HG03060 (cell line): ENCODE data around the gene FYN.

Experiments
- ATAC-seq: cut with Tn5 transposase; IDR thresholded peaks from one replicate; pipeline ENCODE4 v1.9.1; 2021; ENCODE audit warnings: low read depth, moderate number of reproducible peaks; ENCODE audit not compliant: unreplicated experiment

Gene FYN

DNA sequence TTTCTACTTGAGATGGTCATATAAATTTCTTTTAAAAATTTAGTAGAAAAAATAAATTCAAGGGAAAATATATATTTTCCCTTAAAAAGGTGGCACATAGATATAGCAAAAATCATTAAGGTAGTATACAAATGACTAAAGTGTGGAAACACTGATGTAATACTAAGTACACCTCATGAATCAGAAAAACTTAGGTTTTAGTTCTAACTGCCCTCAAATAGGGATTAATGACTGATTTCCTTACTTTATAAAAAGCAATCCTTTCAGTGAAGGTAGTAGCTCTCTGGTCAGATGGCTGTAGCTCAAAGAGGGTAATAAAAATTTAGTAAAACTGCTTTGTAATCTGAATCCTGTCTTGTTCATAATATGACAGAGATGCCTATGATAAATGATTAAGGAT is 63.5 kb downstream of the FYN start:
- no peak for ATAC-seq

DNA sequence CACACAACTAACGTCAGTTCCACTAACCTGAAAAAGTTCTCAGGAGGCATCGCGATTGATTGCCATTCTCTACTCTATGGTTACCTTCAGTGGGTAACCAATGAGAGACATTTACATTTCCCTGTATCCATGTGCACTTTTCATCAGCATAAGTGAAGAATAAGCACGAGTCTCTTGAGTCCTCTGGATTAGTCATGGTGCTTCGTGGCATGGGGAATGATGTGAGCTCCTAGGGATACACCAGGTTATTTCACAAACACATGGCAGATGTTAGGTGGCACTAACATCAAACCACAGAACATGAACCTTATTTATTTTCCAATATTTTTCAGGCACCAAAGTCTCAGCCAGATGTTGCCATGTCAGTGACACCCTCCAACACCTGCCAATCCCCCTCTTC is 64.0 kb downstream of the FYN start:
- ATAC-seq: no peak

DNA sequence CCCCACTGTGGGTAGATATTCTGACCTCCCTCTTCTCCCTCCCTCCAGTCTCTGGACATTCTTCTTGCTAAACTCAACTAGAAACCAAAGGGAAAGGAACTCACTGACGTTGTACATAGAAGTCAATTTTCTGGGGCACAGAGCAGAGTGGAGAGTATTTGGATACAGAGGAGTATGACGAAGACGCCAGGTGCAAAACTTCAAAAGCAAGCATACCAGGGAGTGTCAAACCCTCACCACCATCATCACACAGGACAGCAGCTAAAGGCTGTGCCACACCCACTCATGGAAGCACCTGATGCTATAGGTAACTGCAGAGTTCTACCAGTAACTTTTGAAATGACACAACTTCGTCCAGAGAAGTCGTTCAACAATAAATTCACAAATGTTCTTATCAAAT is 64.8 kb downstream of the FYN start:
- no peak for ATAC-seq

DNA sequence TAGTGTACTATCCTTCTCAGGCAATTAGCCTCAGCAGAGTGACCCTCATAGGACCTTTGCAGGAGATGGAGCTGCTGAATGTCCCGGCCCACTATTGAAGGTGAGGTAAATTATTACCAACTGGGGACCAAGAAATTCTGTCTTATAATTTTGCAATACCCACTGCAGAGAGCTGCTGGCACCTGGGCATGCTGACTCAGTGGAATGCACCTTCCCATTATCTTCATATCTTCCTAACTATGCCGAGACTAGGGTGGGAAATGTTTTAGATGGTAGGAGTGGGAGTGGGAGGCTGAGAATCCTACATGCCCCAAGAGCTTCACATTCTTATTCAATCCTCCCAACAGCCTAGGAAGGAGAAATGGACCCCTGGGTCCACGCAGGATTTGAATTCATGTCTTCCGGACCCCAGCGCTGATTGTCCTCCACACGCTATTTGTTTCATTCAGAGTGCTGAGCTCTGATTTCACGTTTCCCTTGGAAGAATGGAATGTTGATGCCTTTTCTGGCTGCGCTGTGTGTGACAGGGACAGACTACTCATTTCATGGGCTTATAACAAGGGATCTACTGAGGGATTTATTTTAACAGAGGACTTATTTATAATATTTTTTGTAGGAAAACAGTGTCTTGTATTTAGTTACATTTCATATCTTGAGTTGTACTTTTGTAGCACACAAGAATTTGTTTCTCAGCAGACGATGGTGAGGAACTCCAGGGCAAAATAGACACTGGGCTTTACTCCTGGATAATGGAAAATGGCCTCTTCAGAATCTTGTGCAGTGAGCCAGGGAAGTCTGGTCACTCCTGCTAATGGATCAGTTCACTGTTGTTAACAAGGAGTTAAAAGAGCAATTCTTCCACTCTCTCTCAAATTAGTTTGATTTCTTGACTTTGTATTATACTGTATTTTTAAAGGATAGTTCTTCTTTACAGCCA is 66.4 kb downstream of the FYN start:
- ATAC-seq: no peak

DNA sequence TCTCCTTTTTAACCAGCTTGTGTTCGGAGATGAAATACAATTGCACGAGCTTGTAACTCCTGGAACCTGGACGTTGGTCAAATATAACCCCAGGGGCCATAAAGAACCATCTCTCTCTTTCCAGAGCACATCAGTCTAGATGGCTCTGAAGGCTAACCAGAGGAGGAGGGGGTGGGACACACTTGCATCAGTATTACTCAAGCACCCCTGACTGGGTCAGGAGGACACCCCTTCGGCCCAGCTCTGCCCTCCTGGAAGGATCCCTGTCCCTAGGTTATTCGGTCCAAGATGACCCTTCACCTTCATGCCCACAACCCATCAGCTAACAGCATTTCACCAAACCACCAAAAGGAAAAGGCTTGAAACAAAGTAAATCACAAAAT is 67.1 kb downstream of the FYN start:
- no peak for ATAC-seq

DNA sequence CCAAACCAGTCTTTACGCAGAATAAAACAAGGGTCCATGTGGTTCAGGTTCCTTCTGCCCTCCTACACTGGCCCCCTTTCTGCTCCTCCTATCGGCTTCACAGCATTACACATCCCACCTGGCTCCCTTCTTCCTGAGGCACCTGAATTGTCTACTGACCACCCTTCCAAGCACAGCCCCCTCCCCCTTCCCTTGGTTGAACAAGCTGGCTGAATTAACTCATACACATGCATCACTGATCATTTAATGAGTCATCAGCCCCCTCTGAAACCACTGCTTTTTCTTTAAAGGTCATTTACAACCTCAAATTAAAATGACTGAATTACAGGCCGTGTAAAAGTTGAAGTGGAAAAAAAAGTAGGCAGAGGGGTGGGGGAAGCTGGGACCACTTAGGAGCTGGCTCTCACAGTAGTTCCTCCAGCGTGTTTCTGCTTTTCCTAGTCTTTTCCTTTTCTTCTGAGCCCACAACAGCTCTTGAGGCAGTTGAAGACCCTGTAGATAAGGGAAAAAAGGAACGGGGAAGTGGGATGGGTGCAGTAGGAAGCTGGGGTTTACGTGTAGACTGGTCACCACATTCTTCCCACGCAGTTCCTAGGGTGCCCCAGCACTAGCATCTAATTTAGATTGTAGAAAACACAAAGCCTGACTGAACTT is 67.6 kb downstream of the FYN start:
- ATAC-seq: peak; percentile 42

DNA sequence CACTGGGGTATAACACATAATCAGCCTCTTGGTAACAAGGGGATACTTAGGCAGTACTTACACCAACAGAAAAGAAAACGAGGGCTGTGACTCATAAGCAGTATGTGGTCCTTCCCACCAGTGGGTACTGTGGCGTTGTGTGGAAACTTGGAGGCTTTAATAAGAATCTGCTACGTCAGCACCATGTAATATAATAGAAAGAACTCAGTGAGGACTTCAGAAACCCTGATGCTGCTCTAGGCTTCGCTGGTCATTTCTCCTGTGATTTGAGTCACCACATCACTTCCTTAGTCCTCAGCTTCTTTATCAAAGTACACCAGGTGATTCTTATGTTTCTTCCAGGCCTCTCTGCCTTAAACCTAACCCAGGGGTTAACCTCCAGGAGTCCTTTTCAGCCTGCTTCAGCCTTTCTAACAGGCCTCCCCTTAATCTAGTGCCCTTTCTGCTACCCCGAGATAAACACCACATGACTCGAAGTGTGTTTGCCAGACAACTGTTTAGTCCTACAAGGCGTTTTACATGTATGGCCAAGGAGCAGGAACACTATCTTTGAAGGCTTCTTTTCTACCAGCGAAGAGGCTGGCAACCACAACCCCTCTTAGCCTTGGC is 68.5 kb downstream of the FYN start:
- peak; percentile 66 for ATAC-seq

DNA sequence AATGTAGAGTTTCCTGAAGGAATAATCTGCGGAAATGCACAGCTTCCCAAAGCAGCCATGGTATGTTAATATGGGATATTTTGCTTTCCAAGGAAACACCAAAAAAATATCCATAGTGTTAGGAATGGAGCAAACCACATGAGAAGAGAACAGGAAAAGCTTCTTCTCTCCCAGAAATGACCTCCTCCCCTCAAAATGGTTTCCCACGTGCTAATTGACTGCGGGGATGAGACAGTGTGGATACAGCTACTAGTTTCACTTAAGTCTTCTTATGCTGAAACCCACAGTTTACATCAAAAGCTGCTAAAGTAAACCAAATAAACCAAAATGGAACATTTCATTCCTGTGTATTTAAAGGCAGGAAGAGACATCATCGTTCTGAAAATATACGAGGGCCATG is 69.4 kb downstream of the FYN start:
- no peak for ATAC-seq

DNA sequence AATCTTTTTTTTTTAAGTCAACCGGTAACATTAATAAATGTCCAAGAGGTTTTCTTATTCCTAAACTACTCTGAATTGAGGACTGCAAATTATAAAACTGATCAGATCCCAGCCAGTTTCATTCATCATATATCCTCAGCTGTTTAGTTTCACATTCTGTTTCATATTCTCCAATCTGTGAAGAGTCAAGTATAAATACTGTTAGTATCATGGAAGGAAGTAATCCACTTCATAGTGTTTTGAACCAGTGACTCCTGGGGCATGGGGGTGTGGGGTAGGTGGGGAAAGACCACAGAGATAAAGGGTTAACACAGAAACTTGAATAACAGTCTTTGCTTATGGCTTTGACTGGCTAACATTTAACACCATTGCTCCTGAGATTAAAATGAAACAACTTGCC is 69.9 kb downstream of the FYN start:
- no peak for ATAC-seq

DNA sequence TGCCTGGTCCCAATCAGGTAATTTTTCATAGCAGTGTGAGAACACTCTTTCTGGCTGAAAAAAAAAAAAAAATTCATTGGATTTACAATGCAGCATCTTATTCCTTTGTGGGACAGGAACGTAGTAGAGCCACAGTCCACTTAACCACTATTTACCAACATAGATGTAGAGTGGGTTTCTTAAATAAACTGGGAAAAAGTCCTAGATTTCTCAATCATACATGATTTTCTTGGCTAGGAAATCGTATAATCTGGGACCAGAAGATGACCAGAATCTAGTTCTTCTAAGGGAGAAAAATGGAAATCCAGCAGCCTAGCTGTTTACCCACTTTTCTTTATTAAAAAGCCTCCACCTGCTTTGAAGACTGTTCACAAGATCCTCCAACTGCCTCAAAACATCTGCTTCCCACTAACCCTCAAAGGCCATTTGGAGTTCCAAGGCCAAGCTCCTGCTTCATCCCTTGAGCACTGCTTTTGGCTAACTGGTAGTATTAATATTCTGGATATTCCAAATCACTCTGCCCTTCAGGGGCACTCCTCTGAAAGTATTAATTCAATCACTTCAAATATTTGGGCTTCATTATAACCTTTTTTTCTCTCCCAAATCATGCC is 70.4 kb downstream of the FYN start:
- ATAC-seq: no peak

DNA sequence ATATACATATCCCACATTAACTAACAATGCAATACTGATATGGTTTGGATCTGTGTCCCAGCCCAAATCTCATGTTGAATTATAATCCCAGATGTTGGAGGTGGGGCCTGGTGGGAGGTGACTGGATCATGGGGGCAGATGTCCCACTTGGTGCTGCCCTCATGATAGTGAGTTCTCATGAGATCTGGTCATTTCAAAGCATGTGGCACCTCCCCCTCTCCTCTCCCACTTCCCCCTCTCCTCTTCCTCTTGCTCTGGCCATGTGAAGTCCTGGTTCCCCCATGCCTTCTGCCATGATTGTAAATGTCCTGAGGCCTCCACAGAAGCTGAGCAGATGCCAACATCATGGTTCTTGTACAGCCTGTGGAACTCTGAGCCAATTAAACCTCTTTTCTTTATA is 71.2 kb downstream of the FYN start:
- no peak for ATAC-seq

DNA sequence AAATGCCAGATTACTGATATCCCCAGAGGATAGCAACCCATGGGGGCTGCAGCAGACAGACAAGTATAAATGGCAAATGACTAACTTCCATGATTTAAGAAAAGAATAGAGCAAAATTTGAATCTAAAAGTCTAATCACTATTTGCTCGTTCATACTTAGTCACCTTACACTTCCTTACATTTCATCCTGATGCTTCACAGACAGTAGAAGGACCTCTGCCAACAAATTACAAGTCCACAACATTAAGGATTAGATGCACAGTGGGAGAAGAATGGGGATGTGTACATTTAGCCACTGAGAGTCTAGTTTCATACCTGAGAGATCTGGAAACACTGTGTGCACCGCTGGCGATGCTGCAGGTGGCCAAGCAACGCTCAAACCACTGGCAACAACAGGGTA is 72.4 kb downstream of the FYN start:
- no peak for ATAC-seq

DNA sequence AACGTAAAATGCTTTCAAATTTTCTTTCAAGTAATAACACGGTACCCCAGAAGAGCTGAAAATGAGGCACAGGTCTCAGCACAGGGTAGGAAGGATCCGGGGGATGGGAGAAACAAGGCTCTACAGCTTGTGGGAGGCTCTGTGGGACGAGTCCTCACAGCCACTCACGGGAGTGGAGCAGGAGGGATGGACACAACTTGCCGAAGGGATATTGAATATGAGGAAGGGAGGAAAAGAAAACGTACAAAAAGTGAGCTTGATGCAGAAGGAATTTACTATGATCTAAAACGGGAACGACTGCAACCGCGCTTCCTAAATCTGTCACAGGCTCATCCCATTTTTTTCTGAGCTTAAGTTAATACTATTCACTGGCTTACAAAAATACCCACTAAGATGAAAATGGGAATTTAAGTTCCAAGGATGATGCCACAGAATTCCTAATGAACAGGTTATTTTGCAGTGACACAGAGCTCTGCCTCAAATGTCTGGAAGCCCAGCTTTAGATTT is 72.9 kb downstream of the FYN start:
- ATAC-seq: no peak

DNA sequence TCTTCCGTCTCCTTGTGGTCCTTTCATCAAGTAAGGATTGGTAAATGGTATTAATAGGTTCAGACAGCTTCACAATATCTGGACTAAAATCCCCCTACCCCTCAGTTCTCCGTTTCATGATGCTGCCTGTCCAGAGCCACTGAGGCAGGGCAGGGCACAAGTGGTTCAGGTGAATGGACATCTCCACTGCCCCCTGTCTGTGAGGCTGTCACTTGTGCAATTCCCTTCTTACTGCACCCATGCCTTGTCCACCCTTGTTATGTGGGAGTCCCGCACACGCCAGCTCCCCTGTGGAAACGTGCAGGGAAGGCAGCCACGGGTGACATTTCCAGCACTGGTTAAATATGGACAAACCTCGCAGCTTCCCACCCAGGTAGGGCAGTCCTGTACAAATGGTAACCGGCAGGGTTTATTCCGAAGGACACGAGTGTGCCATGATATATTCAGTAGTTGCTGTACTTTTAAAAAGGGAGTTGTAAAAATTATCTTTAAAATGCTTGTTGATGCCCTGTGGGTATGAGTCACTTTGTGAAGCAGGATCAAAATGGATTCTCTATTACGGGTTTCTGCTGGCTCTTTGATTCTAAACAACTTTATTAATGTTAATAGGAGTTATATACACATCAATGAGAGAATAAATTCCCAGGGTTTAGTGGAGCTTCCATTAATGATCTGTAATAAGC is 73.5 kb downstream of the FYN start:
- no peak for ATAC-seq

DNA sequence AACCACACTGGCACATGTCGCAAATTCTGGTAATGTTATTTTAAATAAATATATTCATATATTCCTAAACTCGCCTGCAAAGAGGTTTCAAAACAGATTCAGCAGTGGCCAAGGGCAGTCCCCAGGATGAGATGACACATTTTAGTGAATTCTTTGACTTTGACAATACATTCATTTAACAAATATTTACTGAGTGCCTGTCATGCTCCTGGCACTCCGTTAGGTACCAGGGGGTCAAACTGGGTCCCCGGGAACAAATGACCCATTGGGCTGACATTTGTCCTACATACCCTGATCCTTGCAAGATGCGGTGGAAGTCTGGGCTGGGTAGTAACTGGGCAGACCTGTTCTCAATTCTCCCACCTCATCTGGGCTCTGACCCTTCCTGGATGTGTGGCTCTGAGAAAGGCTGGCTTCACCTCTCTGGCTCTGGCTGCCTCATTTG is 74.9 kb downstream of the FYN start:
- ATAC-seq: no peak

DNA sequence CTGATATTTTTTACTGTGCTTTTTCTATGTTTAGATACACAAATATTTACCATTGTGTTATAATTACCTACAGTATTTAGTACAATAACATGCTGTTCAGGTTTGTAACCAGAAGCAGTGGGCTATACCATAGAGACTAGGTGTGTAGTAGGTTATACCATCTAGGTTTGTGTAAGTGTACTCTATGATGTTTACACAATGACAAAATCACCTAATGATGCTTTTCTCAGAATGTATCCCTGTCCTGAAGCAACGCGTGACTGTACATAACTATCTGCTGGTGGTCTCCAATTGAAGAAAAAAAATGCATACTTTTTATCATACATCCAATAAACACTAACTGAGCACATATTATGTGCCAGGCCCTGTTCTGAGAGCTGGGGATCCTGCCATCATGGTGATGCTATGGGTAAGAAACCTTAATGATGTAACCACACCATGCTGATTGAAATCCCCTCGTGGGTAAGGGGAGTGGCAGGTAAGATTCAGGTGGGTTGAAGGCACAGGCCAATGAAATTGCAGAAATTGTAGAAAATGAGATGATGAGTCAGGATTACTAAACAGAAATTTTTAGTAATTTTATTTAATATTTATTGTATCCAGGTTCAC is 76.8 kb downstream of the FYN start:
- no peak for ATAC-seq

DNA sequence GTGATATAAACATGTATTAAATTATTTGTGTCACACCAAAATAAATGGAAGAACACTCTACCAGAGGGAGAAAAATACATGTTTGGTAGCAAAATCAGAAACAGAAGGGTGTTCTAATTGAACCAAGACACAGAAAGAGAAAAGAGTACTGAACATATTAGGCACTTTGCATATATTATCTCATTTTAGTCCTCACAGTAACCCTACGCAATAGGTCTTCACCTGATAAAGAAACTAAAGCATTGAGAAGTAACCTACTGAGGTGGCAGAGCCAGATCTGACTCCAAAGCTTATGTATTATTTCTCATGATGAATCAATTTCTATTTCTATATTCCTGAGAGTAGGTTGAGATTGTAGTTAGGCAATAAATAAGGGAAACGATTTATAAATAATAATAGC is 77.7 kb downstream of the FYN start:
- no peak for ATAC-seq

DNA sequence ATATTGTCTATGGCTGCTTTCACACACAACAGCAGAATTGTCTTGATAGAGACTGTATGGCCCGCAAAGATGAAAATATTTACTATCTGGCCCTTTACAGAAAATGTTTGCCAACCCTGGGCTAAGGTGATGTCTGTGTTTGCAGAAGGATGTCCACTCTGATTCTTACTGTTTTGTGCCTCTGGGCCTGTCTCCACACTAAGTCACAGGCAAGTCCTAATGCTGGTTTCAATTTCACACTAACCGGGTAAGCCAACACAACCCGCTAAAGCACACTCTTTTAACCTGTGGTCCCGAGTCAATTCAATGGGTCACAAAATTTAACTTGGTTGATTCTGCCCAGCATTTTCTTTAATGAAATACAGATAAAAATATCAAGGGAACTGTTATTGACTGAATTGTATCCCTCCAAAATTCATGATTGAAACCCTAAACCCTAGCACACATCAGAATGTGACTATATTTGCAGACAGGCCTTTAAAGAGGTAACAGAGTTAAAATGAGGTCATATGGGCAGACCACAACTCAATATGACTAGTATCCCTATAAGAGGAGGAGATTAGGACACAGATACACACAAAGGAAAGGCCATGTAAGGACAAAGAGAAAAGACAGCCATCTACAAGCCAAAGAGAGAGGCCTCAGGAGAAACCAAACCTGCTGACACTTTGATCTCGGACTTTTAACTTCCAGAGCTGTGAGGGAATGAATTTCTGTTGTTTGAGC is 78.4 kb downstream of the FYN start:
- ATAC-seq: no peak

DNA sequence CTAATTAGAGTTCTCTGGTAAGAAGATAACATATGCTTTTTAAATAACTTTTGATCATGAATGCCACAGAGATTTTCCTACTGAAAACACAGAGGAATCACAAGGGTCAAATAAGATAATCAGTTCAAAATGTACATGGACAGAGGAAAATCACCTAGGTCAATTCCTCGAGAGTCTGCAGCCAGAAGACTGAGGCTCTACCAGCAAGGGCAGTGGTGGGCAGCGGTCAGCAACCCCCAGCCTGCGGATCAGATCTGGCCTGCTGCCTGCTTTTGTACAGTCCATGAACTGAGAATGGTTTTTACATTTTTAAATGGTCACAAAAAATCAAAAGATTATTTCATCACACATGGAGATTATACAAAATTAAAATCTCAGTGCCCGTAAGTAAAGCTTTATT is 79.0 kb downstream of the FYN start:
- ATAC-seq: no peak
